Spleen (tissue), 11 donors: ENCODE results near the gene UNC119B. TPM values are rescaled to one million over a fixed set of nuclear protein-coding genes. Genes with fewer than 3 reads are reported as not detected.
A peak's percentile ranks its signal among the peaks of the same experiment; 100 is the strongest.
"Not testable (repeated sequence)": the region's sequence is repeated elsewhere in the genome, so short reads cannot be mapped to it uniquely, and the experiment has no call there.

Experiments used
- DNase-seq: peaks from one replicate; pipeline ENCODE4 v3.0.0-alpha.2; 2020
- H3K27ac ChIP-seq, 8 donors: fragments of 200-600 bp; sonication (generic) in 7 of 8; 1 replicate in 4 of 8; 2 replicates in 4 of 8; pipeline versions ENCODE4 v1.5.0 to v1.8.0; 2016 to 2021; ENCODE audit warnings: inconsistent platforms in 4 of 8, mild to moderate bottlenecking in 4 of 8, moderate library complexity in 1 of 8
- H3K27me3 ChIP-seq, 7 donors: fragments of 200-600 bp; sonication (generic) in 6 of 7; replicated peaks in 1 of 7; 1 replicate in 4 of 7; 2 replicates in 3 of 7; pipeline versions ENCODE4 v1.5.0 to v1.8.0; 2016 to 2021; ENCODE audit warnings: inconsistent platforms in 3 of 7, mild to moderate bottlenecking in 1 of 7
- H3K36me3 ChIP-seq, 6 donors: fragments of 200-600 bp; sonication (generic) in 5 of 6; 1 replicate in 4 of 6; 2 replicates in 2 of 6; pipeline versions ENCODE4 v1.5.0 to v1.8.0; 2016 to 2021; ENCODE audit warnings: inconsistent platforms in 2 of 6
- H3K4me1 ChIP-seq, 6 donors: fragments of 200-600 bp; sonication (generic) in 5 of 6; 1 replicate in 3 of 6; 2 replicates in 3 of 6; pipeline versions ENCODE4 v1.5.0 to v1.8.0; 2016 to 2021; ENCODE audit warnings: inconsistent platforms in 3 of 6
- H3K4me3 ChIP-seq, 8 donors: fragments of 200-600 bp; sonication (generic) in 7 of 8; 1 replicate in 4 of 8; 2 replicates in 4 of 8; pipeline versions ENCODE4 v1.5.0 to v1.8.0; 2016 to 2021; ENCODE audit warnings: inconsistent platforms in 4 of 8, mild to moderate bottlenecking in 4 of 8, moderate library complexity in 2 of 8
- H3K9me3 ChIP-seq, 8 donors: fragments of 200-600 bp; sonication (generic) in 7 of 8; 1 replicate in 4 of 8; 2 replicates in 4 of 8; pipeline versions ENCODE4 v1.5.0 to v1.8.0; 2016 to 2021; ENCODE audit warnings: inconsistent platforms in 4 of 8
- CTCF ChIP-seq, 11 experiments: fragments of 200-600 bp in 7 of 11; fragments of 450-650 bp in 4 of 11; sonication (generic) in 4 of 11; IDR thresholded peaks in 8 of 11; conservative IDR thresholded peaks in 3 of 11; 1 replicate in 7 of 11; 2 replicates in 4 of 11; pipeline versions ENCODE4 v1.4.0 to v1.8.0; 2016 to 2021; ENCODE audit warnings: antibody characterized with exemption in 11 of 11, inconsistent platforms in 4 of 11, mild to moderate bottlenecking in 1 of 11
- POLR2A ChIP-seq, 3 donors: fragments of 450-650 bp; IDR thresholded peaks; one replicate each; pipeline ENCODE4 v1.5.1; 2017; ENCODE audit warnings: antibody characterized with exemption in 3 of 3, mild to moderate bottlenecking in 1 of 3
- POLR2AphosphoS5 ChIP-seq, 3 donors: sonication (generic); formaldehyde crosslinking; IDR thresholded peaks; one replicate each; pipeline ENCODE4 v1.5.1; 2017; ENCODE audit warnings: antibody characterized with exemption in 3 of 3
- WGBS, 5 donors: extraction: QIAGEN DNeasy Blood & Tissue Kit in 3 of 5; methylation state at CpG; one replicate each; pipeline versions ENCODE4 v1.1.5 to v1.1.7; 2013 to 2018; 5-methylcytosine and 5-hydroxymethylcytosine counted together
- intact Hi-C: fragments of 100-400 bp; cut with DNase I; formaldehyde crosslinking; loops from one replicate; pipeline ENCODE4 v1.15.0; 2023; ENCODE audit warnings: low total_unique reads
- polyA plus RNA-seq, 3 donors: library from polyadenylated mRNA; stranded (reverse); fragments of 200-250 nt; gene quantifications; one replicate each; pipeline ENCODE4 v1.2.1, GENCODE V29; 2013
- total RNA-seq, 7 donors: library from RNA; depleted of rRNA in 3 of 7; stranded (reverse); fragments of >200 nt in 3 of 7; fragmentation: NEBNext Ultra II Directional in 4 of 7; extraction: Animal tissue kit (Norgen Biotek cat#: 25700) in 4 of 7; gene quantifications; one replicate each; pipeline versions ENCODE4 v1.1.0 to v1.2.1, GENCODE V29; 2016 to 2021
- donor health status: healthy with polysubstance abuse.
- donor health status: DM: no; HTN: no; CAD: no; lungs with moderate emphysema.
- donor health status: DM: no; HTN: no; CAD: no.
- donor health status: Bipolar disorder and iron deficiency.
- donor health status: healthy.
- donor health status: DM: no; HTN: no; CAD: no.
- donor health status: DM: yes; HTN: yes; CAD: no.

UNC119B gene
- total and polyA plus RNA-seq, 10 donors, result 5.5 to 32.2 (median 20.0) TPM

- no peaks in the 10 kb centered on the region for H3K36me3 ChIP-seq
- 90 to 96% (median 92%) methylated on average over 26 to 34 of the region's 34 CpGs for WGBS, 5 donors
- intact Hi-C loops, result no loop called here
- no peak for DNase-seq
- H3K27ac ChIP-seq, result no peak overlapping the region
- H3K4me1 ChIP-seq, result peaks cover 4 to 57% (median 24%) of the 10 kb centered on the region in 6 donors
- no peak for TF ChIP-seq POLR2A (IDR thresholded peaks at IDR 0.05)
- TF ChIP-seq CTCF (IDR thresholded peaks at IDR 0.05 in 8 of 11, conservative IDR thresholded peaks at IDR 0.05 in 3 of 11), result no peak
- no peak for TF ChIP-seq POLR2AphosphoS5 (IDR thresholded peaks at IDR 0.05)
- no peak overlapping the region for H3K4me3 ChIP-seq
- H3K27me3 ChIP-seq, result no peaks in the 10 kb centered on the region
- H3K9me3 ChIP-seq, result no peaks in the 10 kb centered on the region
Observed at GRCh38 chr12:120666571-120667390, 43.5 kb upstream of the UNC119B start.

GRCh38 chr12:120668091-120668867 lies 42.0 kb upstream of the UNC119B start:
- H3K4me3 ChIP-seq, result no peak overlapping the region
- peaks cover 4 to 53% (median 17%) of the 10 kb centered on the region in 6 donors for H3K4me1 ChIP-seq
- DNase-seq, result peak; percentile 65
- H3K36me3 ChIP-seq, result no peaks in the 10 kb centered on the region
- intact Hi-C loops, result no loop called here
- no peak for TF ChIP-seq POLR2A (IDR thresholded peaks at IDR 0.05)
- TF ChIP-seq CTCF (IDR thresholded peaks at IDR 0.05 in 8 of 11, conservative IDR thresholded peaks at IDR 0.05 in 3 of 11), result no peak
- no peak for TF ChIP-seq POLR2AphosphoS5 (IDR thresholded peaks at IDR 0.05)
- no peaks in the 10 kb centered on the region for H3K9me3 ChIP-seq
- H3K27me3 ChIP-seq, result no peaks in the 10 kb centered on the region
- 83 to 87% (median 86%) methylated on average over 20 of the region's 20 CpGs for WGBS, 5 donors
- H3K27ac ChIP-seq, result no peak overlapping the region

- DNase-seq, result peak; percentile 63
- Histone ChIP-seq H3K4me1 (peaks cover 8 to 56% (median 24%) of the 10 kb centered on the region in 6 donors), H3K9me3 (no peaks in the 10 kb centered on the region), H3K4me3 (peak overlapping the region in 1 of 8 donors; percentile 30), H3K36me3 (no peaks in the 10 kb centered on the region), H3K27me3 (no peaks in the 10 kb centered on the region), H3K27ac (no peak overlapping the region)
- intact Hi-C loops, result no loop called here
- TF ChIP-seq POLR2AphosphoS5 (IDR thresholded peaks at IDR 0.05), result no peak
- no peak for TF ChIP-seq POLR2A (IDR thresholded peaks at IDR 0.05)
- no peak for TF ChIP-seq CTCF (IDR thresholded peaks at IDR 0.05 in 8 of 11, conservative IDR thresholded peaks at IDR 0.05 in 3 of 11)
- WGBS, 5 donors, result 51 to 74% (median 66%) methylated on average over 11 to 19 of the region's 19 CpGs
Observed at GRCh38 chr12:120668868-120669840, 41.1 kb upstream of the UNC119B start.

- H3K9me3 ChIP-seq, H3K36me3 ChIP-seq, H3K27me3 ChIP-seq, H3K4me3 ChIP-seq, intact Hi-C loops, H3K27ac ChIP-seq: not testable (repeated sequence)
- peak; percentile 13 for DNase-seq
- 92 to 98% (median 93%) methylated on average over 6 of the region's 6 CpGs for WGBS, 5 donors
- H3K4me1 ChIP-seq, result peaks cover 8 to 63% (median 26%) of the 10 kb centered on the region in 6 donors
Observed at GRCh38 chr12:120670237-120670636, 40.0 kb upstream of the UNC119B start.
